Measurements from ENCODE around the gene GBP4. TPM values are rescaled to one million over a fixed set of nuclear protein-coding genes. Genes with fewer than 3 reads are reported as not detected.

The GBP4 gene
- total RNA-seq, 4 donors from 2014 or later = 1.6 to 15.0 (median 5.0) TPM

- Histone ChIP-seq H3K27ac (no peak within 1 kb of the TSS), H3K27me3 (no peaks in the 10 kb centered on the region), H3K4me1 (no peaks in the 10 kb centered on the region), H3K9me3 (no peaks in the 10 kb centered on the region), H3K4me3 (no peak within 1 kb of the TSS), H3K36me3 (no peaks in the 10 kb centered on the region)
- in situ Hi-C loops (cut with MboI; ENCODE audit: low sequenced_read_pairs in 4 of 4) (no loop called here), intact Hi-C loops (cut with DNase I; ENCODE audit: low total_unique reads) (no loop called here)
- DNase-seq (no peak), ATAC-seq (no peak)
- TF ChIP-seq CTCF (IDR thresholded peaks at IDR 0.05 in 4 of 5, conservative IDR thresholded peaks at IDR 0.05 in 1 of 5) = no peak
- no peak for TF ChIP-seq POLR2A (IDR thresholded peaks at IDR 0.05)
Measured at GRCh38 chr1:89175601-89176256, 23.0 kb downstream of the GBP4 start, which contains the start of gene GBP7. Gene GBP7, minus strand, starts transcription at chr1:89176003. Its CDS starts 4,068 bp downstream, at chr1:89171935.

GRCh38 chr1:89174491-89174890, 24.3 kb downstream of the GBP4 start:
- intact Hi-C loops (cut with DNase I; ENCODE audit: low total_unique reads) = no loop called here
- Histone ChIP-seq H3K4me1 (no peaks in the 10 kb centered on the region), H3K27me3 (no peaks in the 10 kb centered on the region), H3K27ac (no peak overlapping the region), H3K36me3 (no peaks in the 10 kb centered on the region), H3K4me3 (no peak overlapping the region), H3K9me3 (no peaks in the 10 kb centered on the region)
- TF ChIP-seq CTCF (IDR thresholded peaks at IDR 0.05 in 4 of 5, conservative IDR thresholded peaks at IDR 0.05 in 1 of 5) (no peak), POLR2A (IDR thresholded peaks at IDR 0.05) (no peak)
- ATAC-seq = no peak
- no peak for DNase-seq
- in situ Hi-C loops (cut with MboI; ENCODE audit: low sequenced_read_pairs in 4 of 4) = no loop called here

- Histone ChIP-seq H3K4me1 (no peaks in the 10 kb centered on the region), H3K9me3 (no peaks in the 10 kb centered on the region), H3K27me3 (no peaks in the 10 kb centered on the region), H3K36me3 (no peaks in the 10 kb centered on the region), H3K4me3 (no peak overlapping the region), H3K27ac (no peak overlapping the region)
- ATAC-seq (no peak), DNase-seq (no peak)
- intact Hi-C loops (cut with DNase I; ENCODE audit: low total_unique reads) = no loop called here
- TF ChIP-seq POLR2A (IDR thresholded peaks at IDR 0.05) = no peak
- TF ChIP-seq CTCF (IDR thresholded peaks at IDR 0.05 in 4 of 5, conservative IDR thresholded peaks at IDR 0.05 in 1 of 5) = no peak
- in situ Hi-C loops (cut with MboI; ENCODE audit: low sequenced_read_pairs in 4 of 4) = no loop called here
Measured at GRCh38 chr1:89172468-89173143, 26.1 kb downstream of the GBP4 start.

- no peak overlapping the region for H3K27ac ChIP-seq
- DNase-seq (no peak), ATAC-seq (no peak)
- intact Hi-C loops (cut with DNase I; ENCODE audit: low total_unique reads) = no loop called here
- in situ Hi-C loops (cut with MboI; ENCODE audit: low sequenced_read_pairs in 4 of 4) = no loop called here
- no peaks in the 10 kb centered on the region for H3K27me3 ChIP-seq
- TF ChIP-seq CTCF (IDR thresholded peaks at IDR 0.05 in 4 of 5, conservative IDR thresholded peaks at IDR 0.05 in 1 of 5) (no peak), POLR2A (IDR thresholded peaks at IDR 0.05) (no peak)
- H3K4me3 ChIP-seq = no peak overlapping the region
- H3K4me1 ChIP-seq = no peaks in the 10 kb centered on the region
- no peaks in the 10 kb centered on the region for H3K9me3 ChIP-seq
- no peaks in the 10 kb centered on the region for H3K36me3 ChIP-seq
Measured at GRCh38 chr1:89171067-89171438, 27.7 kb downstream of the GBP4 start.
